ENCODE data around the gene SLC22A23.

Gene SLC22A23

DNA sequence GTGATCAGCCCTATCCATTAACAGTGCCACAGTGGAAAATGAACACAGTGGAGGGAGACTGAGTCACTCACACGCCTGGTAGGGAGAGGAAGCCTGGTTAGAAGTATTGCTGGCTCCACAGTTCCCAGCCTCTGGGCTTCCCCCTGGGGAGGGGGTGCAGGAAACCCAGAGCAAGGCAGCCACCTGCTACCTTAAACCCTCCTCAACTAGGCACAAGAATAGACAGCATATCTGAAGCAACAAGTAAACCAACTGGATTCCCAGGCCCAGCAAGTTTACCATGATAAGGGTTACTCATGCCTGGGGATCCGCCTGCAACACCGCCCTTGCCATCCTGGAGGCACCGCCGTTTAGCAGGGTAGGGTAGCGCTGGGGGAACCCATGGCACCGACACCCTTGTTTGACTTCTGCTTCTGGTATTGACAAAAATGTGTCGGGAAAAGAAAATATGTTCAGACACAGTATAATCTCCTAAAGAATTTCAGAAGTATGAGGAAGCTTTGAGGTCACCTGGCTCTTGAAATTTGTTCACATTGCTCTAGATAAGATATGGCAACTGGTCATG, 38.3 kb downstream of the SLC22A23 start:
- Histone ChIP-seq H4K20me1 (ENCODE audit: insufficient read depth, low read length) (no peaks in the 10 kb centered on the region), H3K27me3 (ENCODE audit: low read depth, low read length) (no peaks in the 10 kb centered on the region), H2AFZ (ENCODE audit: low read depth, low read length) (no peak overlapping the region), H3K4me1 (ENCODE audit: low read length) (peaks cover 13% of the 10 kb centered on the region), H3K27ac (ENCODE audit: low read length) (no peak overlapping the region), H3K4me3 (ENCODE audit: low read length) (no peak overlapping the region), H3K9ac (ENCODE audit: low read length) (no peak overlapping the region), H3K79me2 (ENCODE audit: low read length) (no peaks in the 10 kb centered on the region), H3K4me2 (ENCODE audit: low read length) (no peak overlapping the region), H3K9me3 (ENCODE audit: insufficient read depth, low read length) (no peaks in the 10 kb centered on the region), H3K36me3 (replicated peaks; ENCODE audit: low read depth, low read length) (no peaks in the 10 kb centered on the region)
- TF ChIP-seq EZH2phosphoT487 (IDR thresholded peaks at IDR 0.05; ENCODE audit: low read depth), result no peak
- TF ChIP-seq, protein P1, sequence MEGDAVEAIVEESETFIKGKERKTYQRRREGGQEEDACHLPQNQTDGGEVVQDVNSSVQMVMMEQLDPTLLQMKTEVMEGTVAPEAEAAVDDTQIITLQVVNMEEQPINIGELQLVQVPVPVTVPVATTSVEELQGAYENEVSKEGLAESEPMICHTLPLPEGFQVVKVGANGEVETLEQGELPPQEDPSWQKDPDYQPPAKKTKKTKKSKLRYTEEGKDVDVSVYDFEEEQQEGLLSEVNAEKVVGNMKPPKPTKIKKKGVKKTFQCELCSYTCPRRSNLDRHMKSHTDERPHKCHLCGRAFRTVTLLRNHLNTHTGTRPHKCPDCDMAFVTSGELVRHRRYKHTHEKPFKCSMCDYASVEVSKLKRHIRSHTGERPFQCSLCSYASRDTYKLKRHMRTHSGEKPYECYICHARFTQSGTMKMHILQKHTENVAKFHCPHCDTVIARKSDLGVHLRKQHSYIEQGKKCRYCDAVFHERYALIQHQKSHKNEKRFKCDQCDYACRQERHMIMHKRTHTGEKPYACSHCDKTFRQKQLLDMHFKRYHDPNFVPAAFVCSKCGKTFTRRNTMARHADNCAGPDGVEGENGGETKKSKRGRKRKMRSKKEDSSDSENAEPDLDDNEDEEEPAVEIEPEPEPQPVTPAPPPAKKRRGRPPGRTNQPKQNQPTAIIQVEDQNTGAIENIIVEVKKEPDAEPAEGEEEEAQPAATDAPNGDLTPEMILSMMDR (IDR thresholded peaks at IDR 0.05; ENCODE audit: low read depth, low read length), result no peak

DNA sequence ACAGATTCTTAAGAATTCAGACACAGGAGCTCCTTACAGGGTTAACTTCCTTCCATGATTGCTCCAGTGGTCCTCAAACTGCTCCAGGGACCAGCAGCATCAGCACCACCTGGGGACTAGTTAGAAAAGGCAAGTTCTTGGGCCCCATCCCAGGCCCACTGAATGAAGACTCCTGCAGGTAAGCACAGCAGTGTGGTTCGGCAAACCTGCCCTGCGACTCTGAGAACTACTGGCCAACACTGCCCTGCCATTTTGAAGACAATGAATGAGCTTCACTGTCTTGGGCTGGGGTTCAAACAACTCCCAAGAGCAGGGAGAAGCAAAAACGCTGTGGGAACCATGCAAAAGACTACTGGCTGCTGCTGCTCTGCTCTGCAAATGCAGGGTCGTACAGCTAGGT, 39.4 kb downstream of the SLC22A23 start:
- no peak for TF ChIP-seq EZH2phosphoT487 (IDR thresholded peaks at IDR 0.05; ENCODE audit: low read depth)
- TF ChIP-seq, protein P1 (IDR thresholded peaks at IDR 0.05; ENCODE audit: low read depth, low read length), result no peak
- Histone ChIP-seq H3K27me3 (ENCODE audit: low read depth, low read length) (no peaks in the 10 kb centered on the region), H3K4me1 (ENCODE audit: low read length) (peaks cover 13% of the 10 kb centered on the region), H3K79me2 (ENCODE audit: low read length) (no peaks in the 10 kb centered on the region), H3K4me2 (ENCODE audit: low read length) (no peak overlapping the region), H3K4me3 (ENCODE audit: low read length) (no peak overlapping the region), H3K9me3 (ENCODE audit: insufficient read depth, low read length) (no peaks in the 10 kb centered on the region), H3K9ac (ENCODE audit: low read length) (no peak overlapping the region), H4K20me1 (ENCODE audit: insufficient read depth, low read length) (no peaks in the 10 kb centered on the region), H3K36me3 (replicated peaks; ENCODE audit: low read depth, low read length) (no peaks in the 10 kb centered on the region), H3K27ac (ENCODE audit: low read length) (no peak overlapping the region), H2AFZ (ENCODE audit: low read depth, low read length) (no peak overlapping the region)

DNA sequence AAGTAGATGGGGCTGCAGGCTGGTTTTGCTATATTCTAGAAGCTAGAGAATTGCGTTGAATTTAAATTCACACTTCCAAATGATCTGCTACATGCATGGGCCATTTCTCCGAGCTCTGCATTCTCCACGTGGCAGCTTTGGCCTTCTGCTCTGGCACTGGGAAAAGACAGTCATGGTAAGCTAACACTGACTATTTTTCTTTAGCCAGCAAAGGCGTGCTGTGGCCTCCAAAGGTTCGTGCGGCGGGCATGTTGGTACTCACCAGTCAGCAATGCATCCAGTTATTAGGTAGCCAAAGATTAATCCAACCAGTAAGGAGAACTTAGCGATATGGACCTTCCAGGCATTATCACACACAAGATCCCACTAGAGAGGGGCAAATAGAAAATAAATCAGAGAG, 41.4 kb downstream of the SLC22A23 start:
- Histone ChIP-seq H3K27ac (ENCODE audit: low read length) (no peak overlapping the region), H3K4me1 (ENCODE audit: low read length) (peaks cover 6% of the 10 kb centered on the region), H3K9me3 (ENCODE audit: insufficient read depth, low read length) (no peaks in the 10 kb centered on the region), H3K36me3 (replicated peaks; ENCODE audit: low read depth, low read length) (no peaks in the 10 kb centered on the region), H4K20me1 (ENCODE audit: insufficient read depth, low read length) (no peaks in the 10 kb centered on the region), H3K79me2 (ENCODE audit: low read length) (no peaks in the 10 kb centered on the region), H3K4me2 (ENCODE audit: low read length) (no peak overlapping the region), H3K27me3 (ENCODE audit: low read depth, low read length) (no peaks in the 10 kb centered on the region), H3K4me3 (ENCODE audit: low read length) (no peak overlapping the region), H3K9ac (ENCODE audit: low read length) (no peak overlapping the region), H2AFZ (ENCODE audit: low read depth, low read length) (no peak overlapping the region)
- TF ChIP-seq, protein P1 (IDR thresholded peaks at IDR 0.05; ENCODE audit: low read depth, low read length), result no peak
- TF ChIP-seq EZH2phosphoT487 (IDR thresholded peaks at IDR 0.05; ENCODE audit: low read depth), result no peak

DNA sequence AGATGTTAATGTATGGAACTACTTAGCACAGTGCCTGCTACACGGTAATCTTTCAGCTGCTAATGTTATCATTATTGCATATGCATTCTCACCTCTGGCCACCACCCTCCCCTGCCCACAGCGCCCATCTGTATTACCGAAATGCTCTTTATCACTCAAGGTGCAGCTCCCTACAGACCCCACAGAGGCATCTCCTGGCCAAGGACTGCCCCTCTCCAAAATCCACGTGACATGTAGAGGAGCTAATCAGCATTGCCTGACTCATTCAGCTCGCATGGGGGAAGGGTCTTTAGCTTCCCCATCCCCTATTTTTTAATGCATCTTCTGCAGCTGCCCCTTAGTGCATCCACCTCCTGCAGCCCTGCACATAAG, 41.8 kb downstream of the SLC22A23 start:
- Histone ChIP-seq H3K4me3 (ENCODE audit: low read length) (no peak overlapping the region), H2AFZ (ENCODE audit: low read depth, low read length) (no peak overlapping the region), H3K9me3 (ENCODE audit: insufficient read depth, low read length) (no peaks in the 10 kb centered on the region), H3K4me1 (ENCODE audit: low read length) (peaks cover 6% of the 10 kb centered on the region), H3K4me2 (ENCODE audit: low read length) (no peak overlapping the region), H4K20me1 (ENCODE audit: insufficient read depth, low read length) (no peaks in the 10 kb centered on the region), H3K27me3 (ENCODE audit: low read depth, low read length) (no peaks in the 10 kb centered on the region), H3K9ac (ENCODE audit: low read length) (no peak overlapping the region), H3K36me3 (replicated peaks; ENCODE audit: low read depth, low read length) (no peaks in the 10 kb centered on the region), H3K79me2 (ENCODE audit: low read length) (no peaks in the 10 kb centered on the region), H3K27ac (ENCODE audit: low read length) (no peak overlapping the region)
- TF ChIP-seq EZH2phosphoT487 (IDR thresholded peaks at IDR 0.05; ENCODE audit: low read depth), result no peak
- TF ChIP-seq, protein P1 (IDR thresholded peaks at IDR 0.05; ENCODE audit: low read depth, low read length), result no peak

Measured in OCI-LY3 (cell line).